Chondrocyte (in vitro differentiated cells): Measurements from ENCODE around the gene ADGRB3. TPM values are rescaled to one million over a fixed set of nuclear protein-coding genes. Genes with fewer than 3 reads are reported as not detected.

Source experiments
- DNase-seq: peaks from one replicate; pipeline ENCODE4 v3.0.0; 2021; ENCODE audit warnings: mixed read lengths, low spot score
- H3K27ac Mint-ChIP-seq: one replicate; pipeline ENCODE4 v1.8.0; 2021; ENCODE audit warnings: mild to moderate bottlenecking, moderate library complexity, mixed read lengths; ENCODE audit not compliant: unreplicated experiment
- H3K27me3 Mint-ChIP-seq: 2 replicates; pipeline ENCODE4 v1.8.0; 2021; ENCODE audit warnings: low read depth, mixed read lengths
- H3K36me3 Mint-ChIP-seq: 2 replicates; pipeline ENCODE4 v1.8.0; 2021; ENCODE audit warnings: low read depth, mixed read lengths
- H3K4me1 Mint-ChIP-seq: 2 replicates; pipeline ENCODE4 v1.8.0; 2021; ENCODE audit warnings: low read depth, mild to moderate bottlenecking, mixed read lengths
- H3K4me3 Mint-ChIP-seq: one replicate; pipeline ENCODE4 v1.8.0; 2021; ENCODE audit warnings: mild to moderate bottlenecking, moderate library complexity, mixed read lengths; ENCODE audit not compliant: unreplicated experiment
- H3K9me3 Mint-ChIP-seq: 2 replicates; pipeline ENCODE4 v1.8.0; 2021; ENCODE audit warnings: low read depth, mixed read lengths
- total RNA-seq: library from RNA; stranded (reverse); gene quantifications from 3 replicates; pipeline ENCODE4 v1.2.1, GENCODE V29; 2021
- TF ChIP-seq, protein P1 (sequence below): fragments of 200-600 bp; sonication (generic); IDR thresholded peaks from 2 replicates; pipeline ENCODE4 v1.5.0; 2021; ENCODE audit warnings: antibody characterized with exemption, mild to moderate bottlenecking, moderate library complexity

The ADGRB3 gene
- total RNA-seq, 1 donor from 2014 or later, result not detected

DNA sequence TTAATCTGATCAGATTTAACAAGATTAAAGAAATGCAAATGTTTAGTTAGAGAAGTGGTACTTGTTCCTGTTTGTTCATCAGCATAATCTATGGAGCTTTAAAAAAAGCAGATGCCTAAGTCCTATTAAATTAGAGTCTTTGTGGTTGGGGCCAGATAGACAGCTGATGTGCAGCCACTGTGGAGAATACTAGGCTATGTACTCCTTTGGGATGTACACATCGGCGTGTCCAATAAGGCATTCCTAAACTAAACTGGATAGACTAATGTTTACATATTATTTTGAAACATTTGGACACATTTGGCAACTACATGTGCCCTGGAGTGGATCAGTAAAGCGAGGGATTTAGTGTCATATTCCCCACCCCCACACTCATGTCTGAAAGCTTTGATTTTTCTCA is 702.2 kb downstream of the ADGRB3 start:
- H3K27ac Mint-ChIP-seq, result no peak overlapping the region
- TF ChIP-seq, protein P1, sequence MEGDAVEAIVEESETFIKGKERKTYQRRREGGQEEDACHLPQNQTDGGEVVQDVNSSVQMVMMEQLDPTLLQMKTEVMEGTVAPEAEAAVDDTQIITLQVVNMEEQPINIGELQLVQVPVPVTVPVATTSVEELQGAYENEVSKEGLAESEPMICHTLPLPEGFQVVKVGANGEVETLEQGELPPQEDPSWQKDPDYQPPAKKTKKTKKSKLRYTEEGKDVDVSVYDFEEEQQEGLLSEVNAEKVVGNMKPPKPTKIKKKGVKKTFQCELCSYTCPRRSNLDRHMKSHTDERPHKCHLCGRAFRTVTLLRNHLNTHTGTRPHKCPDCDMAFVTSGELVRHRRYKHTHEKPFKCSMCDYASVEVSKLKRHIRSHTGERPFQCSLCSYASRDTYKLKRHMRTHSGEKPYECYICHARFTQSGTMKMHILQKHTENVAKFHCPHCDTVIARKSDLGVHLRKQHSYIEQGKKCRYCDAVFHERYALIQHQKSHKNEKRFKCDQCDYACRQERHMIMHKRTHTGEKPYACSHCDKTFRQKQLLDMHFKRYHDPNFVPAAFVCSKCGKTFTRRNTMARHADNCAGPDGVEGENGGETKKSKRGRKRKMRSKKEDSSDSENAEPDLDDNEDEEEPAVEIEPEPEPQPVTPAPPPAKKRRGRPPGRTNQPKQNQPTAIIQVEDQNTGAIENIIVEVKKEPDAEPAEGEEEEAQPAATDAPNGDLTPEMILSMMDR, result no peak
- no peak overlapping the region for H3K4me3 Mint-ChIP-seq
- H3K27me3 Mint-ChIP-seq, result peaks cover 2% of the 10 kb centered on the region
- H3K36me3 Mint-ChIP-seq, result no peaks in the 10 kb centered on the region
- no peak for DNase-seq
- H3K9me3 Mint-ChIP-seq, result no peaks in the 10 kb centered on the region
- no peaks in the 10 kb centered on the region for H3K4me1 Mint-ChIP-seq

- peaks cover 2% of the 10 kb centered on the region for H3K27me3 Mint-ChIP-seq
- H3K9me3 Mint-ChIP-seq, result no peaks in the 10 kb centered on the region
- H3K4me3 Mint-ChIP-seq, result no peak overlapping the region
- H3K36me3 Mint-ChIP-seq, result no peaks in the 10 kb centered on the region
- no peak for DNase-seq
- TF ChIP-seq, protein P1, result no peak
- H3K27ac Mint-ChIP-seq, result no peak overlapping the region
- no peaks in the 10 kb centered on the region for H3K4me1 Mint-ChIP-seq
These were observed 703.5 kb downstream of the ADGRB3 start for GRCh38 chr6:69338431-69339162.

DNA sequence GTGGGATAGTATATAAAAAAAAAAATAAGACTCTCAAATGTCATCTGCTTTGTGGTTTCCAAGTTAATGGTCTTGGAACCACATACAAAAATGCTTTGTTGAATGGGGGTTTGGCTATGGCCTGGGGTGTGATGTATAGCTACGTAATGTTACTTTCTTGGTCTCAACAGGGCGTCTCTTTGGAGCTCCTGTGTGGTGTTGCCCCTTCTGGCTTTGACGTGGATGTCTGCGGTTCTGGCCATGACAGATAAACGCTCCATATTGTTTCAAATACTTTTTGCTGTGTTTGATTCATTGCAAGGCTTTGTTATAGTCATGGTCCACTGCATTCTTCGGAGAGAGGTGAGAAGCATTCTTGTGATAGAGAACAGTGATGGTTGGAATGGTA is 704.1 kb downstream of the ADGRB3 start:
- no peaks in the 10 kb centered on the region for H3K9me3 Mint-ChIP-seq
- no peak overlapping the region for H3K4me3 Mint-ChIP-seq
- DNase-seq, result no peak
- H3K27ac Mint-ChIP-seq, result no peak overlapping the region
- peaks cover 2% of the 10 kb centered on the region for H3K27me3 Mint-ChIP-seq
- no peaks in the 10 kb centered on the region for H3K36me3 Mint-ChIP-seq
- TF ChIP-seq, protein P1, result no peak
- H3K4me1 Mint-ChIP-seq, result no peaks in the 10 kb centered on the region

- no peak for DNase-seq
- no peaks in the 10 kb centered on the region for H3K9me3 Mint-ChIP-seq
- no peak overlapping the region for H3K4me3 Mint-ChIP-seq
- no peaks in the 10 kb centered on the region for H3K27me3 Mint-ChIP-seq
- no peaks in the 10 kb centered on the region for H3K36me3 Mint-ChIP-seq
- no peak overlapping the region for H3K27ac Mint-ChIP-seq
- TF ChIP-seq, protein P1, result no peak
- no peaks in the 10 kb centered on the region for H3K4me1 Mint-ChIP-seq
These were observed 705.1 kb downstream of the ADGRB3 start for GRCh38 chr6:69340196-69340595.

GRCh38 chr6:69343851-69344250 is 708.8 kb downstream of the ADGRB3 start:
- Mint-ChIP-seq H3K27me3 (no peaks in the 10 kb centered on the region), H3K4me3 (no peak overlapping the region), H3K27ac (no peak overlapping the region), H3K36me3 (peaks cover 2% of the 10 kb centered on the region), H3K4me1 (no peaks in the 10 kb centered on the region), H3K9me3 (peaks cover 14% of the 10 kb centered on the region)
- no peak for DNase-seq
- TF ChIP-seq, protein P1, result no peak
